B cell (primary cell): Measurements from ENCODE around the gene GADD45A. TPM values are rescaled to one million over a fixed set of nuclear protein-coding genes. Genes with fewer than 3 reads are reported as not detected.

ENCODE experiments used
- ATAC-seq: fragments of 200-7000 bp; cut with Tn5 transposase; one replicate; pipeline ENCODE4 v1.10.0; 2021; ENCODE audit warnings: low read depth, mild to moderate bottlenecking, moderate number of reproducible peaks, moderate library complexity
- CTCF ChIA-PET: fragments of 350-600 bp; sonication (Branson Sonifier 250); formaldehyde crosslinking; loops from one replicate; lab custom pipeline; 2021; ENCODE audit warnings: antibody characterized with exemption, inconsistent platforms; lab: Charles Lee
- POLR2A ChIA-PET: fragments of 350-600 bp; sonication (Branson Sonifier 250); formaldehyde crosslinking; loops from one replicate; lab custom pipeline; 2021; ENCODE audit warnings: antibody characterized with exemption; lab: Charles Lee
- DNase-seq: peaks from one replicate; pipeline ENCODE4 v3.0.0; 2013
- H2AFZ ChIP-seq: 2 replicates; pipeline ENCODE4 v1.6.1; 2012; ENCODE audit warnings: mild to moderate bottlenecking, low read depth, low read length; ENCODE audit not compliant: insufficient read depth, poor library complexity, severe bottlenecking
- H3K27ac ChIP-seq, 2 donors: 1 replicate in 1 of 2; 2 replicates in 1 of 2; pipeline ENCODE4 v1.5.1; 2012 to 2013; ENCODE audit warnings: low read length in 2 of 2, mild to moderate bottlenecking in 2 of 2, moderate library complexity in 1 of 2
- H3K27me3 ChIP-seq, 4 experiments: fragments of 200-600 bp in 1 of 4; sonication (generic) in 1 of 4; replicated peaks in 1 of 4; 1 replicate in 2 of 4; 2 replicates in 2 of 4; pipeline versions ENCODE4 v1.6.1 to v1.7.0; 2013 to 2016; ENCODE audit warnings: low read length in 3 of 4, mild to moderate bottlenecking in 2 of 4, mixed read lengths in 1 of 4, moderate library complexity in 1 of 4; ENCODE audit not compliant: insufficient read depth in 4 of 4, control insufficient read depth in 3 of 4; ENCODE audit errors: control extremely low read depth in 1 of 4
- H3K36me3 ChIP-seq, 2 experiments: replicated peaks in 1 of 2; 1 replicate in 1 of 2; 2 replicates in 1 of 2; pipeline versions ENCODE4 v1.6.1 to v1.7.1; 2013; ENCODE audit warnings: low read length in 1 of 2; ENCODE audit not compliant: insufficient read depth in 2 of 2, control insufficient read depth in 1 of 2; ENCODE audit errors: control extremely low read depth in 1 of 2, extremely low read depth in 1 of 2
- H3K4me1 ChIP-seq, 2 donors: fragments of 200-600 bp in 1 of 2; sonication (generic) in 1 of 2; 1 replicate in 1 of 2; 2 replicates in 1 of 2; pipeline versions ENCODE4 v1.5.1 to v1.6.1; 2013 to 2017; ENCODE audit warnings: low read length in 2 of 2; ENCODE audit not compliant: control insufficient read depth in 2 of 2, insufficient read depth in 2 of 2
- H3K4me2 ChIP-seq: replicated peaks from 2 replicates; pipeline ENCODE3; 2012; ENCODE audit warnings: mild to moderate bottlenecking, low read depth, low read length; ENCODE audit not compliant: poor library complexity, severe bottlenecking
- H3K4me3 ChIP-seq, 5 experiments: fragments of 200-600 bp in 1 of 5; sonication (generic) in 1 of 5; 1 replicate in 3 of 5; 2 replicates in 2 of 5; pipeline versions ENCODE4 v1.5.1 to v1.7.0; 2011 to 2016; ENCODE audit warnings: low read length in 4 of 5, mild to moderate bottlenecking in 4 of 5, low read depth in 2 of 5, control low read depth in 1 of 5, moderate library complexity in 1 of 5; ENCODE audit not compliant: insufficient read depth in 1 of 5; ENCODE audit errors: control extremely low read depth in 1 of 5, extremely low read depth in 1 of 5
- H3K79me2 ChIP-seq: fragments of 200-600 bp; sonication (generic); one replicate; pipeline ENCODE4 v1.6.0; 2016; ENCODE audit warnings: low read length; ENCODE audit not compliant: control insufficient read depth, insufficient read depth
- H3K9ac ChIP-seq: fragments of 200-600 bp; sonication (generic); 2 replicates; pipeline ENCODE4 v1.6.1; 2017; ENCODE audit warnings: mild to moderate bottlenecking, low read length, moderate library complexity
- H3K9me3 ChIP-seq, 3 donors: one replicate each; pipeline versions ENCODE4 v1.6.1 to v1.7.1; 2013; ENCODE audit warnings: low read length in 2 of 3; ENCODE audit not compliant: control insufficient read depth in 2 of 3, insufficient read depth in 1 of 3; ENCODE audit errors: control extremely low read depth in 1 of 3
- H4K20me1 ChIP-seq: 2 replicates; pipeline ENCODE4 v1.6.0; 2012; ENCODE audit warnings: mild to moderate bottlenecking, low read length; ENCODE audit not compliant: insufficient read depth, control insufficient read depth, poor library complexity, severe bottlenecking
- H3K27ac Mint-ChIP-seq: one replicate; pipeline ENCODE4 v1.8.0; 2021; ENCODE audit warnings: mixed read lengths
- H3K27me3 Mint-ChIP-seq: one replicate; pipeline ENCODE4 v1.8.0; 2021; ENCODE audit warnings: mixed read lengths
- H3K4me1 Mint-ChIP-seq: one replicate; pipeline ENCODE4 v1.8.0; 2021; ENCODE audit warnings: mixed read lengths
- H3K4me3 Mint-ChIP-seq: one replicate; pipeline ENCODE4 v1.8.0; 2021; ENCODE audit warnings: mixed read lengths
- H3K9me3 Mint-ChIP-seq: one replicate; pipeline ENCODE4 v1.8.0; 2022; ENCODE audit warnings: mixed read lengths; ENCODE audit not compliant: insufficient read depth
- CTCF ChIP-seq: fragments of 200-600 bp; IDR thresholded peaks from one replicate; pipeline ENCODE4 v1.8.0; 2022; ENCODE audit warnings: antibody characterized with exemption, mild to moderate bottlenecking
- EZH2 ChIP-seq: IDR thresholded peaks from 2 replicates; pipeline ENCODE4 v1.6.1; 2012; ENCODE audit warnings: borderline replicate concordance, low read depth, mild to moderate bottlenecking, moderate library complexity, low read length; ENCODE audit not compliant: insufficient read depth, poor library complexity, severe bottlenecking
- WGBS: methylation state at CpG from one replicate; pipeline ENCODE4 v1.1.5; 2013; ENCODE audit warnings: missing lambda C conversion rate; ENCODE audit not compliant: insufficient coverage; 5-methylcytosine and 5-hydroxymethylcytosine counted together
- intact Hi-C: fragments of 100-400 bp; cut with micrococcal nuclease; formaldehyde crosslinking; loops from one replicate; pipeline ENCODE4 v1.10.0; 2022
- polyA plus RNA-seq: library from polyadenylated mRNA; depleted of rRNA; stranded (reverse); fragments of >200 nt; gene quantifications from 2 replicates; pipeline ENCODE4 v1.2.3, GENCODE V29; 2012
- total RNA-seq, 2 donors: library from RNA; stranded (reverse); fragments of 120-200 nt in 1 of 2; gene quantifications; 1 replicate in 1 of 2; 2 replicates in 1 of 2; pipeline versions ENCODE4 v1.2.3 to v1.2.4, GENCODE V29; 2013 to 2022

The GADD45A gene
- total and polyA plus RNA-seq, 2 donors (not counting 1 experiment from before 2014, with no cell fraction given), result 11.6 to 21.1 TPM

GRCh38 chr1:67685558-67686266 lies 711 bp downstream of the GADD45A start:
- H3K4me3 Mint-ChIP-seq, result peak overlapping the region; percentile 91
- H3K4me1 ChIP-seq, result peaks cover 16 to 17% of the 10 kb centered on the region in 2 donors
- H3K27ac Mint-ChIP-seq, result peak overlapping the region; percentile 81
- H3K9me3 ChIP-seq, result no peaks in the 10 kb centered on the region
- H3K27me3 Mint-ChIP-seq, result no peaks in the 10 kb centered on the region
- H3K4me2 ChIP-seq, result peak overlapping the region; percentile 99
- H3K27ac ChIP-seq, result peak overlapping the region; percentile 15 to 42
- no peaks in the 10 kb centered on the region for H3K79me2 ChIP-seq
- DNase-seq, result peak; percentile 69
- no peaks in the 10 kb centered on the region for H3K9me3 Mint-ChIP-seq
- H3K4me3 ChIP-seq, result peak overlapping the region; percentile 66 to 91 (median 80)
- POLR2A ChIA-PET, result interaction anchor here (0.6 to 1.9 kb wide), 7 partner anchors 15 to 761 kb away, joined by 3 to 7 read pairs (median 4); partner anchors contain the start of genes DNAI4, MIER1 and SERBP1
- CTCF ChIA-PET, result interaction anchor here (1.1 to 3.0 kb wide), 5 partner anchors 51 to 149 kb away, joined by 3 to 28 read pairs (median 4); no protein-coding TSS in a partner anchor
- no peaks in the 10 kb centered on the region for H4K20me1 ChIP-seq
- WGBS, result under 1% methylated on average over 65 of the region's 65 CpGs
- H3K27me3 ChIP-seq, result no peaks in the 10 kb centered on the region
- peak overlapping the region; percentile 87 for H2AFZ ChIP-seq
- H3K9ac ChIP-seq, result peak overlapping the region; percentile 82
- peaks cover 0 to 7% of the 10 kb centered on the region in 2 experiments for H3K36me3 ChIP-seq
- peak; percentile 4 for ATAC-seq
- H3K4me1 Mint-ChIP-seq, result peaks cover 31% of the 10 kb centered on the region
- intact Hi-C loops, result loop anchor here (1.0 to 5.0 kb wide), 4 partner anchors 51 to 633 kb away; partner anchors contain the start of gene SERBP1
- TF ChIP-seq EZH2 (no peak), CTCF (no peak)
